OCI-LY7 (cell line): ENCODE data around the gene NEK11. TPM values are rescaled to one million over a fixed set of nuclear protein-coding genes. Genes with fewer than 3 reads are reported as not detected.

Source experiments
- BruUV-seq: library from RNA; stranded (reverse); fragments of 400-500 nt; replicated peaks from 2 replicates; lab custom pipeline; 2021; lab: Mats Ljungman, UMichigan
- CTCF ChIA-PET: fragments of 300-600 bp; sonication (Branson Sonifier 250); formaldehyde crosslinking; loops from one replicate; lab custom pipeline; 2022; ENCODE audit warnings: antibody characterized with exemption; ENCODE audit not compliant: unreplicated experiment; lab: Charles Lee
- POLR2A ChIA-PET: fragments of 300-600 bp; sonication (Branson Sonifier 250); formaldehyde crosslinking; loops from one replicate; lab custom pipeline; 2022; ENCODE audit warnings: antibody characterized with exemption; lab: Charles Lee
- DNase-seq: peaks from one replicate; pipeline ENCODE4 v3.0.0-alpha.2; 2015; ENCODE audit warnings: low spot score
- H2AFZ ChIP-seq: fragments of 200-600 bp; sonication (generic), shearing (Covaris generic); 2 replicates; pipeline ENCODE4 v1.6.1; 2014; ENCODE audit warnings: mild to moderate bottlenecking, antibody characterized with exemption, low read length, moderate library complexity
- H3K27ac ChIP-seq: fragments of 200-600 bp; sonication (generic); 2 replicates; pipeline ENCODE4 v1.5.1; 2014; ENCODE audit warnings: mixed run types, low read depth, mild to moderate bottlenecking, moderate library complexity, low read length, inconsistent platforms; ENCODE audit not compliant: poor library complexity, severe bottlenecking
- H3K36me3 ChIP-seq: fragments of 200-600 bp; sonication (generic); 2 replicates; pipeline ENCODE4 v1.6.1; 2014; ENCODE audit warnings: mild to moderate bottlenecking, antibody characterized with exemption, low read length, moderate library complexity, mixed read lengths; ENCODE audit not compliant: insufficient read depth
- H3K4me1 ChIP-seq: fragments of 200-600 bp; sonication (generic); 2 replicates; pipeline ENCODE4 v1.5.1; 2014; ENCODE audit warnings: mild to moderate bottlenecking, low read length; ENCODE audit not compliant: insufficient read depth, poor library complexity, severe bottlenecking
- H3K4me2 ChIP-seq: fragments of 200-600 bp; sonication (generic); 2 replicates; pipeline ENCODE4 v1.6.1; 2014; ENCODE audit warnings: mild to moderate bottlenecking, low read length
- H3K4me3 ChIP-seq: fragments of 200-600 bp; sonication (generic); 2 replicates; pipeline ENCODE4 v1.5.1; 2014; ENCODE audit warnings: mild to moderate bottlenecking, low read depth, low read length; ENCODE audit not compliant: poor library complexity, severe bottlenecking
- H3K79me2 ChIP-seq: fragments of 200-600 bp; sonication (generic); 2 replicates; pipeline ENCODE4 v1.6.1; 2016; ENCODE audit warnings: low read depth, mild to moderate bottlenecking, low read length, moderate library complexity, mixed read lengths; ENCODE audit not compliant: insufficient read depth
- H3K9me2 ChIP-seq: fragments of 200-600 bp; sonication (generic); 2 replicates; pipeline ENCODE4 v1.6.1; 2016; ENCODE audit warnings: mild to moderate bottlenecking, low read length, mixed read lengths; ENCODE audit not compliant: insufficient read depth
- H3K9me3 ChIP-seq: fragments of 200-600 bp; sonication (generic); 2 replicates; pipeline ENCODE4 v1.6.1; 2014; ENCODE audit warnings: mild to moderate bottlenecking, mixed run types, low read length, mixed read lengths
- H4K20me1 ChIP-seq: fragments of 200-600 bp; sonication (generic); 2 replicates; pipeline ENCODE4 v1.6.1; 2014; ENCODE audit warnings: mild to moderate bottlenecking, antibody characterized with exemption, low read length, moderate library complexity, mixed read lengths; ENCODE audit not compliant: insufficient read depth
- CTCF ChIP-seq: fragments of 200-600 bp; sonication (generic); conservative IDR thresholded peaks from 2 replicates; pipeline ENCODE4 v1.5.1; 2014; ENCODE audit warnings: mild to moderate bottlenecking, antibody characterized with exemption, low read length, moderate library complexity, mixed read lengths
- EZH2phosphoT487 ChIP-seq: fragments of 200-600 bp; sonication (generic); IDR thresholded peaks from 2 replicates; pipeline ENCODE4 v1.6.1; 2018; ENCODE audit warnings: low read depth, borderline replicate concordance, mild to moderate bottlenecking, mixed run types, antibody characterized with exemption, low read length, moderate library complexity, mixed read lengths
- intact Hi-C: fragments of 100-400 bp; cut with micrococcal nuclease; formaldehyde crosslinking; loops from one replicate; pipeline ENCODE4 v1.10.0; 2022; ENCODE audit not compliant: unreplicated experiment
- total RNA-seq, 2 experiments: library from RNA; depleted of rRNA in 1 of 2; stranded (reverse); fragments of >200 nt in 1 of 2; shearing (Covaris generic) in 1 of 2; gene quantifications; 2 replicates each; pipeline ENCODE4 v1.2.3, GENCODE V29; 2014 to 2022

Gene NEK11
- total RNA-seq, 2 experiments from 2014 or later = 0.47 to 1.5 TPM

- H3K79me2 ChIP-seq = peaks cover 9% of the 10 kb centered on the region; the same call in 1 of the 2 replicates
- ChIA-PET POLR2A (no interaction called here), CTCF (no interaction called here)
- intact Hi-C loops = loop anchor here (5.0 kb wide), 3 partner anchors 282 to 998 kb away; partner anchors contain the start of genes MRPL3 and PIK3R4
- H3K4me3 ChIP-seq = no peak overlapping the region
- H3K9me2 ChIP-seq = no peaks in the 10 kb centered on the region
- no peak overlapping the region for H3K4me2 ChIP-seq
- H3K27ac ChIP-seq = no peak overlapping the region
- H4K20me1 ChIP-seq = no peaks in the 10 kb centered on the region
- H3K36me3 ChIP-seq = peaks cover 14% of the 10 kb centered on the region
- H3K4me1 ChIP-seq = peaks cover 16% of the 10 kb centered on the region
- no peak overlapping the region for H2AFZ ChIP-seq
- TF ChIP-seq CTCF = no peak
- no peak for TF ChIP-seq EZH2phosphoT487
- H3K9me3 ChIP-seq = no peaks in the 10 kb centered on the region
- DNase-seq = no peak
- no TSS peak for BruUV-seq
Observed at GRCh38 chr3:131028844-131029243, 2.2 kb downstream of the NEK11 start.

GRCh38 chr3:131031660-131032059, 5.0 kb downstream of the NEK11 start:
- Histone ChIP-seq H4K20me1 (no peaks in the 10 kb centered on the region), H3K9me3 (no peaks in the 10 kb centered on the region), H3K36me3 (no peaks in the 10 kb centered on the region), H3K4me1 (peaks cover 6% of the 10 kb centered on the region), H3K27ac (no peak overlapping the region), H3K9me2 (no peaks in the 10 kb centered on the region), H3K79me2 (no peaks in the 10 kb centered on the region), H3K4me2 (no peak overlapping the region), H3K4me3 (no peak overlapping the region), H2AFZ (no peak overlapping the region)
- DNase-seq = no peak
- intact Hi-C loops = loop anchor here (10.0 kb wide), 1 partner anchor 163 kb away; no protein-coding TSS in a partner anchor
- no peak for TF ChIP-seq CTCF
- TF ChIP-seq EZH2phosphoT487 = no peak
- POLR2A ChIA-PET = interaction anchor here (0.8 to 1.4 kb wide), 3 partner anchors 8 to 10 kb away, joined by 3 to 5 read pairs (median 3); no protein-coding TSS in a partner anchor
- CTCF ChIA-PET = no interaction called here
- BruUV-seq = no TSS peak

- Histone ChIP-seq H3K4me2 (no peak overlapping the region), H3K79me2 (no peaks in the 10 kb centered on the region), H3K27ac (no peak overlapping the region), H3K4me1 (no peaks in the 10 kb centered on the region), H3K9me3 (no peaks in the 10 kb centered on the region), H4K20me1 (no peaks in the 10 kb centered on the region), H2AFZ (no peak overlapping the region), H3K4me3 (no peak overlapping the region), H3K9me2 (no peaks in the 10 kb centered on the region), H3K36me3 (no peaks in the 10 kb centered on the region)
- intact Hi-C loops = loop anchor here (10.0 kb wide), 1 partner anchor 161 kb away; no protein-coding TSS in a partner anchor
- DNase-seq = peak; percentile 55
- TF ChIP-seq EZH2phosphoT487 = no peak
- TF ChIP-seq CTCF = peak; percentile 92
- ChIA-PET POLR2A (interaction anchor here (0.6 to 0.7 kb wide), 2 partner anchors 9 to 13 kb away, joined by 3 read pairs; no protein-coding TSS in a partner anchor), CTCF (interaction anchor here (1.0 kb wide), 1 partner anchor 11 kb away, joined by 3 read pairs; no protein-coding TSS in a partner anchor)
- BruUV-seq = no TSS peak
Observed at GRCh38 chr3:131033480-131034080, 6.9 kb downstream of the NEK11 start.
